ENCODE results near the gene F2R.
A peak's percentile ranks its signal among the peaks of the same experiment; 100 is the strongest.
"Not testable (repeated sequence)": the region's sequence is repeated elsewhere in the genome, so short reads cannot be mapped to it uniquely, and the experiment has no call there.

The F2R gene
- 8.7 to 94.6 reads per million in 2 donors for total RNA-seq

GRCh38 chr5:76715736-76716455 lies at the start of gene F2R:
Gene F2R, plus strand, starts transcription at chr5:76716126. Its CDS starts 182 bp downstream, at chr5:76716308.
- peak; percentile 57 for DNase-seq

DNA sequence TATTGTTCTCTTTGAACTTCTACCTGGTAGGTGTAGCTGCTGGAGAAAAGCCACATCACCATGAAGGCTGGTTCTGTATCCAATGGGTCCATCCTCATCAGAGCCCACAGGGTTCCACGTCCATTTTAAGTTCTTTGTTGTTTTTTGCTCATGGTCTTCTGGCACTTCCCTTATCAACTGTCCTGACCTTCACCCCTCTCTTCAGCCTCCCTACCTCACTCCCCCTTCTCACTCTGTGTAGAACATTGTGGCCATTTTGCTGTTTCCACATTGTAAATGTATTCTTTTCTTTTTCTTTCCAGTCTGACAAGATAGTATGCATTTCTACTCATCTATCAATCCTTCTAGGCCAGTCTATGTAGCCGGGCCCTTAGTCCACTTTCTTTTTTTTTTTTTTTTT lies 48.4 kb upstream of the F2R start:
- DNase-seq: no peak

- no peak for DNase-seq
These were observed 46.7 kb upstream of the F2R start for GRCh38 chr5:76669245-76669644.

GRCh38 chr5:76670508-76670907 lies 45.4 kb upstream of the F2R start:
- no peak for DNase-seq

- no peak for DNase-seq
These were observed 43.7 kb upstream of the F2R start for GRCh38 chr5:76672242-76672641.

- no peak for DNase-seq
These were observed 42.8 kb upstream of the F2R start for GRCh38 chr5:76673125-76673524.

DNA sequence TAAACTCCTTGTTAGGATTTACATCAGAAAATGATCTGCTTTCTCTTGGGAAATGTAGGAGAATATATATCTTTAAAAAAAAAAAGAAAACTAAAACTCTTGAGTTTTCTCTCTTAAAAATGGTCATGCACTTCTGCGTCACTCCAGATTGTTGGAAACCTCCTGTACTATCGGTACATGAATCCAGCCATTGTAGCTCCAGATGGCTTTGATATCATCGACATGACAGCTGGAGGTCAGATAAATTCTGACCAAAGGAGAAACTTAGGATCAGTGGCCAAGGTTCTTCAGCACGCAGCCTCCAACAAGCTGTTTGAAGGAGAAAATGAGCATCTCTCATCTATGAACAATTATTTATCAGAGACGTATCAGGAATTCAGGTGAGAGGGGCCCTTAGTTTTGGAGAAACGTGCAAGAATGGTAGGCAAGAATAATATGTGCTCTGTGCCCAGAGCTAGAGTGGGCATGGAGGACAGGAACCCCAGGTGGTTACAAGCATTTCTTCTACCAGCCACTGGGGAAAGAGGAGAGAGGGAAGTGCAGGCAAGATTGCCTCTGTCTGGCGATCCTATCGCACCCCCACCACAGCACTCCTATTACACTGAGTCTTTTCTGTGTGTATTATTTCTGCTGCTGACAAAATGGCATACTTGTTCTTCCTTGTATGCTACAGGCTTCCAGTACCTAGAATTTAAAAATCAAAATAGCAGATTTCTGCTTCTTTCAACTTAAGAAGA lies 41.4 kb upstream of the F2R start:
- DNase-seq: no peak

DNA sequence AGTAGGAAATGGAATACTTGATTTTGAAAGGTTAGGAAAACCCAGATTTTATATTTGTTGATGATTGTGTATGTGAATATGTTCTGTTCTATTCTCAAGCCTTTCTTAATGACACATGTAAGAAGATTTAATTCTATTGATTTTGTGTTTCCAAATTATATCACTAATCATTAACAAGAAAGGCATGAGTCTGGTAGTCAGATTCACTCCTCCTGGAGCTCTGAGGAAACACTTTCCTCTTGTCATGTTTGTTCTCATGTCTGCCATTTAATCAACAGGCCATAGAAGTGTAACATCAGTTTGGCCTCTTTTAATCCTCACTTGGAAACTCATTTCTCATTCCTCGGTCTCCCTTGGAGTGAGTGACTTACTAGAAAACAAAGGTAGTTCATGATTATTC lies 40.6 kb upstream of the F2R start:
- no peak for DNase-seq

GRCh38 chr5:76677849-76678472 lies 38.0 kb upstream of the F2R start:
- DNase-seq: no peak

DNA sequence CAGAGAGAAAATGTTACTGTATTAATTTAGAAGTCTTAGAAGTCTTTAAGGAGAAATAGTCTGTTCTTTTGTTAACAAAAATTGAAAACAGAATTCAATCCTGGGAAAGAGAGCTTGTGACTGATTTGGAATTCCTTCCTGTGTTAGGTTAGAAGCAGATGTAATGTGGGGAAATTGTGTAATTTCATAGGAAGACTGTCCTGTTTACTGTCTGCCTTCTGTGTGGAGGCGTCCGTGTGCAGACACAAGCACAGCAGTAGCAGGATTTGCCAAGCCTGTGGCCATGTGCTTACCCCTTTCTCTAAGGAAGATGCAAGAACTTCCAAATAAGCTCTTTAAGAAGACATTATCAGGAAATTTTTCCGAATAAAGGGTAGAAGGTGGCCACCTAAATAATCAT lies 36.7 kb upstream of the F2R start:
- DNase-seq: no peak

DNA sequence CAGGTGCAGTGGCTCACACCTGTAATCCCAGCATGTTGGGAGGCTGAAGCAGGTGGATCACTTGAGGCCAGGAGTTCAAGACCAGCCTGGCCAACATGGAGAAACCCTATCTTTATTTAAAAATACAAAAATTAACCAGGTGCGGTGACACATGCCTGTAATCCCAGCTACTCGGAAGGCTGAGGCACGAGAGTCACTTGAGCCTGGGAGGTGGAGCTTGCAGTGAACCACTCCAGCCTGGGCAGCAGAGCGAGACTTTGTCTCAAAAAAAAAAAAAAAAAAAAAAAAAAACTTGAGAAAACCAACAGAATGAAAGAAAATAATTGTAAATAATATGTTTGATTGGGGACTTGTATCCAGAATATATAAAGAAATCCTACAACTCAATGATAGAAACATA lies 35.1 kb upstream of the F2R start:
- DNase-seq: not testable (repeated sequence)

DNA sequence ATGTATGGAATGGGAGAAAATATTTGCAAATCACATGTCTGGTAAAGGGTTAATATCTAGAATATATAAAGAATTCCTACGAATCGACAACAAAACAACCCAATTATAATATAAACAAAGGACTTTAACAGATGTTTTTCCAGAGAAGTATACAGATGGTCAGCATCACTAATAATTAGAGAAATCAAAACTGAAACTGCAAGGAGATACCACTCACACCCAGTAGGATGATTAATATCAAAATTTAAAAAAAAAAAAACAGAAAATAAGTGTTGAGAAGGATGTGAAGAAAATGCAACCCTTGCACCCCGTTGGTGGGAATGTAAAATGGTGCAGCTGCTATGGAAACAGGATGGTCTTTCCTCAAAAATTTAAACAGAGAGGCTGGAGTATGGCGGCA lies 34.6 kb upstream of the F2R start:
- no peak for DNase-seq

DNA sequence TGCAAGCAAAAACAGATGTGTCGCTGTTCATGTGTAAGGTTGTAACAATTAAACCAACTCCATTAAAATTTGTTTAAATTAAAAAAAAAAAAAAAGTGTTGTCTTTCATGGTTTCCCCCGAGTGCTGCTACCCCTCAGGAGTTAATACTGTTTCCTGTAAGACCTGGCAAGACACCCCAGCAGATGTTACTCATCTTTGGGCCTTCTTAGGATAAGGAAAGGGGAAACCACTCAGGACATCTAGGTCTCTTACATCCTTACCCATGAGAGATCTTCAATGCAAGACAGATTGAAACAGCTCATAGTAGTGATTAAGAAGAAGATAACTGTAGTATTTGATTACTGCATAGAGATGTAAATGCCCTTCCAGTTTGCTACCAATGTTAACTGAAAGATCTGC lies 33.5 kb upstream of the F2R start:
- DNase-seq: no peak

- DNase-seq: no peak
These were observed 31.9 kb upstream of the F2R start for GRCh38 chr5:76683816-76684731.

GRCh38 chr5:76684756-76685519 lies 31.0 kb upstream of the F2R start:
- DNase-seq: no peak

DNA sequence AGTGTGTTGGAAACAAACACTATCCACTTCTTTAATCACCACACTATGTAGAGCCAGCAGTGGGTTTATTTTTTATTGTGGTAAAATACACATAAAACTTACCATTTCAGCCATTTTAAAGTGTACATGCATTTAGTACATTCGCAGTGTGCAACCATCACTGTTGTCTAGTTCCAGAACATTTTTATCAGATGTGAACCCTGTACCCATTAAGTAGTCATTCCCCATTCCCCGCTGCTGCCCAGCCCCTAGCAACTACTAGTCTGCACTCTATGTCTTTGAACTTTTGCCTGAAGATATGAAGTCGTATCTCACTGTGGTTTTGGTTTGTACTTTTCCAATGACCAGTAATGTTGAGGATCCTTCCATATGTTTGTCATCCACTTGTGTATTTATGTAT lies 30.2 kb upstream of the F2R start:
- no peak for DNase-seq

GRCh38 chr5:76688212-76688611 lies 27.7 kb upstream of the F2R start:
- DNase-seq: no peak

DNA sequence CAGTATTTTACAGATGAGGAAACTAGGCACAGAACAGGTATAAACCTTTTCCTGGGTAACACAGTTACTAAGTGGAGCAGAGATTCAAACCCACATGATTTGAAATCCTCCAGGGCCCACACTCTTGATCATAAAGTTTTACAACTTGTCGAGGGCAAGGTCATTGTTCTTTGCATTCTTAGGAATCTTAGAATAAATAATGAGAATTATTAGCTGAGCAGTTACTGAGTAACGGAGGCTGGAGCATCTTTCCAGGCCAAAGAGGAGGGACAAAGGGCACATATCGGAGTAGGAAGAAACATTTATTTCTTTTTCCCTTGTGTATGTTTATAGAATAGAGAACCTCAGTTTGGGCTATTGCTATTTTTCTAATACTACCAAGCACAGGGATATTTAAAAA lies 27.1 kb upstream of the F2R start:
- no peak for DNase-seq

GRCh38 chr5:76689321-76690036 lies 26.4 kb upstream of the F2R start:
- no peak for DNase-seq

DNA sequence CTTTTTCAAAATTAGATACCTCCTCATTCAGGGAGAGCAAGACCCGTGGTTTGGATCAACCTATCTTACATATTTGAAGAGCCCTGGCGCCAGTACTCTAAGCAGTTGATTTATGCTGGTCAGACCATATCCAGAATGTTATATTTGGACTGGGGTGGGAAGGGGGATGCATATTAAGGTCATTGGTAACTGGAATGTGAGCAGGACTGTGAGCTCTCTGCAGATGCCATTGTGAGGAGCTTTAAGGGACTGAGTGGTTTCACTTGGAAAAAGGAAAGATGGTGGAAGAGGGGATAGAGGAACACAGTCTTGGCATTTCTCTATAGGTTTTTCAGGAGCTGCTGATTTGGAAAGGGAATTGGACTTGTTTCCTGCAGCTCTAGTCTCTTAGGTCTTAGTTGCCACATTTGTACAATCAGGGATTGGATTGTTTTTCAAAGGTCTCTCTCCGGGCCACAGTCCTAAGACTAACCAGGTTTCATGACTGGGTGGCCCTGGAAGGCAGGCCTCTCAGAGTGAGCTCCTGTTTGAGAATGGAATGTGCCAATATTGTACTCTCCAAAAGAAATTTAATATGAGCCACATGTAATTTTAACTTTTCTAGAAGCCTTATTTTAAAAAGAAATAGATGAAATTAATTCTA lies 25.8 kb upstream of the F2R start:
- DNase-seq: no peak
